HG03135 (cell line): ENCODE data around the gene BFAR.
"Not testable (repeated sequence)": the region's sequence is repeated elsewhere in the genome, so short reads cannot be mapped to it uniquely, and the experiment has no call there.

Experiments
- ATAC-seq: cut with Tn5 transposase; IDR thresholded peaks from one replicate; pipeline ENCODE4 v1.9.1; 2021; ENCODE audit warnings: mild to moderate bottlenecking, moderate library complexity; ENCODE audit not compliant: unreplicated experiment

BFAR gene

GRCh38 chr16:14632693-14633569 is at the start of gene BFAR:
TSS of gene BFAR (plus strand) at chr16:14632951. CDS start at chr16:14644347, 11,396 bp downstream.
- peak; percentile 71 for ATAC-seq

GRCh38 chr16:14585287-14585686 is 47.5 kb upstream of the BFAR start:
- ATAC-seq, result no peak

- no peak for ATAC-seq
These were observed 46.0 kb upstream of the BFAR start for GRCh38 chr16:14586637-14587305.

- ATAC-seq, result no peak
These were observed 32.6 kb upstream of the BFAR start for GRCh38 chr16:14600164-14600563.

GRCh38 chr16:14602443-14602963 is 30.2 kb upstream of the BFAR start:
- ATAC-seq, result no peak

GRCh38 chr16:14606102-14606501 is 26.6 kb upstream of the BFAR start:
- no peak for ATAC-seq

- peak; percentile 63 for ATAC-seq
These were observed 24.6 kb upstream of the BFAR start for GRCh38 chr16:14608111-14608566.

GRCh38 chr16:14608604-14609003 is 24.1 kb upstream of the BFAR start:
- ATAC-seq, result no peak

GRCh38 chr16:14609716-14610115 is 23.0 kb upstream of the BFAR start:
- no peak for ATAC-seq

GRCh38 chr16:14611660-14612059 is 21.1 kb upstream of the BFAR start:
- no peak for ATAC-seq

GRCh38 chr16:14613991-14614390 is 18.8 kb upstream of the BFAR start:
- no peak for ATAC-seq

- no peak for ATAC-seq
These were observed 16.5 kb upstream of the BFAR start for GRCh38 chr16:14616280-14616679.

GRCh38 chr16:14618566-14618965 is 14.2 kb upstream of the BFAR start:
- ATAC-seq, result no peak

- ATAC-seq, result no peak
These were observed 5.7 kb upstream of the BFAR start for GRCh38 chr16:14627078-14627477.

GRCh38 chr16:14628806-14629611 is 3.7 kb upstream of the BFAR start:
- ATAC-seq, result no peak

- ATAC-seq, result peak; percentile 5
These were observed 3.2 kb upstream of the BFAR start for GRCh38 chr16:14629612-14629918.

GRCh38 chr16:14629919-14630619 is 2.7 kb upstream of the BFAR start, which contains the start of gene PARN:
TSS of gene PARN (minus strand) at chr16:14630260. CDS start at chr16:14630125, 135 bp downstream.
- peak; percentile 50 for ATAC-seq

- ATAC-seq, result not testable (repeated sequence)
These were observed 2.0 kb upstream of the BFAR start for GRCh38 chr16:14630620-14631330.

GRCh38 chr16:14634389-14634725 is 1.6 kb downstream of the BFAR start:
- ATAC-seq, result no peak
